Lung (tissue), 12 donors: ENCODE results near the gene TPM4. TPM values are rescaled to one million over a fixed set of nuclear protein-coding genes. Genes with fewer than 3 reads are reported as not detected.

ENCODE experiments used
- ATAC-seq: fragments of 200-7000 bp; cut with Tn5 transposase; one replicate; pipeline ENCODE4 v1.9.1; 2020; ENCODE audit warnings: moderate number of reproducible peaks; ENCODE audit not compliant: insufficient read depth, low FRiP score
- DNase-seq, 3 donors: peaks; one replicate each; pipeline ENCODE4 v3.0.0-alpha.2; 2013 to 2017
- H3K27ac ChIP-seq, 2 donors: one replicate each; pipeline ENCODE4 v1.5.1; 2013; ENCODE audit warnings: mild to moderate bottlenecking in 2 of 2, moderate library complexity in 2 of 2, control low read depth in 1 of 2, inconsistent platforms in 1 of 2, low read depth in 1 of 2, low read length in 1 of 2
- H3K27me3 ChIP-seq, 3 donors: one replicate each; pipeline ENCODE4 v1.5.1; 2013; ENCODE audit warnings: low read length in 2 of 3; ENCODE audit not compliant: control insufficient read depth in 3 of 3, insufficient read depth in 3 of 3
- H3K36me3 ChIP-seq, 4 donors: one replicate each; pipeline ENCODE4 v1.5.1; 2013; ENCODE audit warnings: low read length in 4 of 4, mild to moderate bottlenecking in 1 of 4, moderate library complexity in 1 of 4; ENCODE audit not compliant: control insufficient read depth in 4 of 4, insufficient read depth in 4 of 4
- H3K4me1 ChIP-seq, 5 donors: one replicate each; pipeline ENCODE4 v1.5.1; 2013; ENCODE audit warnings: low read length in 5 of 5, mild to moderate bottlenecking in 2 of 5, moderate library complexity in 1 of 5; ENCODE audit not compliant: control insufficient read depth in 5 of 5, insufficient read depth in 5 of 5
- H3K4me3 ChIP-seq: one replicate; pipeline ENCODE4 v1.5.1; 2013; ENCODE audit warnings: mild to moderate bottlenecking, control low read depth, moderate library complexity
- H3K9ac ChIP-seq, 2 donors: one replicate each; pipeline ENCODE4 v1.5.1; 2013; ENCODE audit warnings: low read length in 2 of 2, control low read depth in 1 of 2; ENCODE audit not compliant: insufficient read depth in 1 of 2
- H3K9me3 ChIP-seq, 4 donors: one replicate each; pipeline ENCODE4 v1.5.1; 2013; ENCODE audit warnings: low read length in 3 of 4, mild to moderate bottlenecking in 1 of 4, moderate library complexity in 1 of 4; ENCODE audit not compliant: control insufficient read depth in 4 of 4, insufficient read depth in 3 of 4
- WGBS, 2 donors: extraction: QIAGEN DNeasy Blood & Tissue Kit; methylation state at CpG; one replicate each; pipeline ENCODE4 v1.1.7; 2013; 5-methylcytosine and 5-hydroxymethylcytosine counted together
- polyA plus RNA-seq, 2 donors: library from polyadenylated mRNA; stranded (reverse); fragments of 200-250 nt; gene quantifications; one replicate each; pipeline ENCODE4 v1.2.1, GENCODE V29; 2013
- total RNA-seq, 2 donors: library from RNA; depleted of rRNA in 1 of 2; stranded (reverse); fragments of >200 nt in 1 of 2; gene quantifications; one replicate each; pipeline ENCODE4 v1.2.1, GENCODE V29; 2014 to 2021
- TF ChIP-seq, protein P1 (sequence below): IDR thresholded peaks from 2 replicates; pipeline ENCODE4 v1.5.1; 2012; ENCODE audit warnings: mild to moderate bottlenecking; ENCODE audit errors: control extremely low read depth, extremely low read depth
- donor health status: control.
- donor health status: control.
- donor health status: Bipolar disorder and iron deficiency.
- donor health status: healthy.
- donor health status: DM: yes; HTN: yes; CAD: no.

TPM4 gene
- total and polyA plus RNA-seq, 4 donors = 274 to 438 (median 383) TPM

DNA sequence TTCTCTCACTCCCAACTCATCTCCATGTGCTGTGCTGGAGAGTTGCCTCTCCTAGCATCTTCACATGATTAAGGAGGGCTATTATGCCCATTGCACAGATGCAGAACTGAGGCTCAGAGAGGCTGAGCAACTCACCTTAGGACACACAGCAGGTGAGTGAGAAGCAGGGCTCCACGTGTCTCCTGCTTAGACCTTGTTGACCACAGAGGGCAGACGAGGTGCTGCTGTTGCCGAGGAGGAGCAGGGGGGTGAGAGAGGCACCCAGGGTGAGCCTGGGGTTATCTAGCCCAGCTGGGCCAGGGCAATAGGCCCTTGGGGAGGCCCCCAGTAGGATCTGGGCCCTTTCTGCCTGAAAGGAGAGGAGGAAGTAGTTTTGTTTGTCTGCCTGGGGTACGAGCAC is 64.7 kb downstream of the TPM4 start:
- 17 to 51% methylated on average over 4 of the region's 4 CpGs for whole genome bisulfite sequencing, 2 donors
- H3K27me3 ChIP-seq = no peaks in the 10 kb centered on the region
- no peak for ATAC-seq

DNA sequence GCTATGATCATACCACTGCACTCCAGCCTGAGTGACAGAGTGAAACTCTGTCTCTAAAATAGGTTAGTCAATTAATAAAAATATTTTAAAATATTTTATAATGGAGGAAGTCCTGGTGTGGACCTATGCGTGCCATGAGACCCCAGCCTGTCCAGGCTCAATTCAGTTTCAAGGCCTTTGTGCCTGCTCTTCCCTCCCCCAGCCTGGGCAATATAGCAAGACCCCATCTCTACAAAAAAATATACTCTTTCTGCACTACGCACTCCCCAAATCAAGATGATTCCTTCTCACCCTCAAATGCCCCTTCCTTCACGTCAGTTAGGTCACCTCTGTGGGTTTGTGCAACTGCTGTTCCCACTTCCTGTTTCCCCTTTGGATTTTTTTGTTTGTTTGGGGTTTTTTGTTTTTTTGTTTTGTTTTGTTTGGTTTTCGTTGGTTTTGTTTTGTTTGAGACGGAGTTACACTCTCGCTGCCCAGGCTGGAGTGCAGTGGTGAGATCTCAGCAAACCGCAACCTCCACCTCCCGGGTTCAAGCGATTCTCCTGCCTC is 65.8 kb downstream of the TPM4 start:
- TF ChIP-seq, protein P1, sequence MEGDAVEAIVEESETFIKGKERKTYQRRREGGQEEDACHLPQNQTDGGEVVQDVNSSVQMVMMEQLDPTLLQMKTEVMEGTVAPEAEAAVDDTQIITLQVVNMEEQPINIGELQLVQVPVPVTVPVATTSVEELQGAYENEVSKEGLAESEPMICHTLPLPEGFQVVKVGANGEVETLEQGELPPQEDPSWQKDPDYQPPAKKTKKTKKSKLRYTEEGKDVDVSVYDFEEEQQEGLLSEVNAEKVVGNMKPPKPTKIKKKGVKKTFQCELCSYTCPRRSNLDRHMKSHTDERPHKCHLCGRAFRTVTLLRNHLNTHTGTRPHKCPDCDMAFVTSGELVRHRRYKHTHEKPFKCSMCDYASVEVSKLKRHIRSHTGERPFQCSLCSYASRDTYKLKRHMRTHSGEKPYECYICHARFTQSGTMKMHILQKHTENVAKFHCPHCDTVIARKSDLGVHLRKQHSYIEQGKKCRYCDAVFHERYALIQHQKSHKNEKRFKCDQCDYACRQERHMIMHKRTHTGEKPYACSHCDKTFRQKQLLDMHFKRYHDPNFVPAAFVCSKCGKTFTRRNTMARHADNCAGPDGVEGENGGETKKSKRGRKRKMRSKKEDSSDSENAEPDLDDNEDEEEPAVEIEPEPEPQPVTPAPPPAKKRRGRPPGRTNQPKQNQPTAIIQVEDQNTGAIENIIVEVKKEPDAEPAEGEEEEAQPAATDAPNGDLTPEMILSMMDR = no peak
- H3K4me3 ChIP-seq = no peak overlapping the region
- ATAC-seq (no peak), DNase-seq (no peak)
- 56 to 67% methylated on average over 9 of the region's 9 CpGs for WGBS, 2 donors
- H3K27ac ChIP-seq = peak overlapping the region in 1 of 2 donors; percentile 5
- peaks cover 0 to 8% (median 0%) of the 10 kb centered on the region in 5 donors for H3K4me1 ChIP-seq
- H3K9ac ChIP-seq = no peak overlapping the region
- no peaks in the 10 kb centered on the region for H3K9me3 ChIP-seq
- no peaks in the 10 kb centered on the region for H3K36me3 ChIP-seq
- no peaks in the 10 kb centered on the region for H3K27me3 ChIP-seq

More for the DNA sequence above, 64.7 kb downstream of the TPM4 start:
- Histone ChIP-seq H3K36me3 (no peaks in the 10 kb centered on the region), H3K9ac (no peak overlapping the region), H3K9me3 (no peaks in the 10 kb centered on the region), H3K4me1 (peaks cover 0 to 8% (median 0%) of the 10 kb centered on the region in 5 donors), H3K4me3 (no peak overlapping the region), H3K27ac (no peak overlapping the region)
- TF ChIP-seq, protein P1 = no peak
- no peak for DNase-seq

DNA sequence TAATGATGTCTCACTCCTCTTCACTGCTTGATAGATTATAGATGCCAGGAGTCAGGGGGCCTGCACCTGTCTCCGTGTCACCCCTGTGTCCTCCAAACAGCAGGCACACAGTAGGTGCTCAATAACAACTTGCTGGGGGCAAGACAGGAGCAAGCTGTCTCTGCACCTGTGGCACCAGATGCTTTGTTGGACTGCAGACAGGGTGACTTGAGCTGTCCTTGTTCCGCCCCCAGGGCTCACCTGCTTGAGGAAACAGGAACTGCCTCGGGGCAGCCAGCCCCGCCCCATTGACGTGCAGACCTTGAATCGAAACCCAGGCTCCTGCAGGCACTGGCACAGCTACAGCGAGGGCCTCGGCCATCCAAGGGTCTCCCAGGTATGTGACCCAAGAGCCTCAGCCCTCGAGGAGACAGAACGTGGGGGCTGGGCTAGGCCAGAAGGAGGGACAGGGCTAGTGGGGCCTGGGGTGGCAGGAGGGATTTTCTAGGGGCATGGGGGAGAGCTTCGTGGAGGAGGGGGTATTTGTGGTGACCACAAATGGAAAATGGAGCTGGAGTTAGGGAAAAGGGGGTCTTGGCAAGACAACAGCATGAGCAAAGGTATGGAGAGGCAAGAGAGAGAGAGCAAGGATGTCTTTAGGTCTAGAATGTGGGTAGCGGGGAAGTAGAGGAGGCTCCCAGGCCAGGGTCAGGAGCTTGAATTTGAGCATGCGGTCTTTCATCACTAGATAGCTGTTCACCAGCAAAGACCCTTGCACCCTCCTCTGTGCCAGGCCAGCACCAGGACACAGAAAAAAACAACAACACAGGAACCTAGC is 67.3 kb downstream of the TPM4 start, which contains the start of gene HSH2D:
TSS of gene HSH2D (plus strand) at position 287 of the 817 bp plus-strand sequence. CDS start 5,066 bp downstream, outside the sequence.
- peak within 1 kb of the TSS in 1 of 2 donors; percentile 35 for H3K27ac ChIP-seq
- no peaks in the 10 kb centered on the region for H3K27me3 ChIP-seq
- H3K9ac ChIP-seq = no peak within 1 kb of the TSS
- WGBS, 2 donors = 14 to 26% methylated on average over 13 of the region's 13 CpGs
- TF ChIP-seq, protein P1 = no peak
- H3K4me3 ChIP-seq = no peak within 1 kb of the TSS
- ATAC-seq (peak; percentile 79), DNase-seq (peak; percentile 11 to 48 (median 34))
- H3K4me1 ChIP-seq = peaks cover 0 to 8% (median 0%) of the 10 kb centered on the region in 5 donors
- H3K36me3 ChIP-seq = no peaks in the 10 kb centered on the region
- no peaks in the 10 kb centered on the region for H3K9me3 ChIP-seq
